Esophagus muscularis mucosa (tissue), 4 donors: ENCODE results near the gene COG5. TPM values are rescaled to one million over a fixed set of nuclear protein-coding genes. Genes with fewer than 3 reads are reported as not detected.

Experiments used
- DNase-seq: peaks from one replicate; pipeline ENCODE4 v3.0.0-alpha.2; 2017; ENCODE audit errors: extremely low spot score
- H3K27ac ChIP-seq, 4 donors: fragments of 200-600 bp; sonication (generic); replicated peaks in 1 of 4; 1 replicate in 3 of 4; 2 replicates in 1 of 4; pipeline ENCODE4 v1.5.1; 2016 to 2019; ENCODE audit warnings: mild to moderate bottlenecking in 1 of 4
- H3K27me3 ChIP-seq, 4 donors: fragments of 200-600 bp; sonication (generic); one replicate each; pipeline versions ENCODE4 v1.5.1 to v1.6.0; 2016 to 2019
- H3K36me3 ChIP-seq, 4 donors: fragments of 200-600 bp; sonication (generic); one replicate each; pipeline ENCODE4 v1.5.1; 2016 to 2019
- H3K4me1 ChIP-seq, 4 donors: fragments of 200-600 bp; sonication (generic); one replicate each; pipeline ENCODE4 v1.5.1; 2016 to 2019
- H3K4me3 ChIP-seq, 4 donors: fragments of 200-600 bp; sonication (generic); 1 replicate in 2 of 4; 2 replicates in 2 of 4; pipeline ENCODE4 v1.5.1; 2016 to 2019; ENCODE audit warnings: mild to moderate bottlenecking in 4 of 4, moderate library complexity in 1 of 4
- H3K9me3 ChIP-seq, 4 donors: fragments of 200-600 bp; sonication (generic); 1 replicate in 3 of 4; 2 replicates in 1 of 4; pipeline ENCODE4 v1.5.1; 2016 to 2019
- CTCF ChIP-seq, 3 experiments: fragments of 200-600 bp in 2 of 3; fragments of 450-650 bp in 1 of 3; sonication (generic) in 2 of 3; IDR thresholded peaks; one replicate each; pipeline ENCODE4 v1.5.1; 2017 to 2019; ENCODE audit warnings: antibody characterized with exemption in 3 of 3, mild to moderate bottlenecking in 2 of 3, moderate library complexity in 1 of 3
- EP300 ChIP-seq: sonication (generic); formaldehyde crosslinking; IDR thresholded peaks from one replicate; pipeline ENCODE4 v1.6.1; 2017; ENCODE audit warnings: antibody characterized with exemption
- POLR2A ChIP-seq: fragments of 450-650 bp; IDR thresholded peaks from one replicate; pipeline ENCODE4 v1.6.1; 2017; ENCODE audit warnings: antibody characterized with exemption, moderate library complexity, mild to moderate bottlenecking, low read depth
- POLR2AphosphoS5 ChIP-seq, 2 donors: sonication (generic); formaldehyde crosslinking; IDR thresholded peaks; one replicate each; pipeline ENCODE4 v1.6.1; 2017; ENCODE audit warnings: antibody characterized with exemption in 2 of 2
- WGBS: methylation state at CpG from one replicate; pipeline ENCODE4 v1.1.5; 2018; 5-methylcytosine and 5-hydroxymethylcytosine counted together
- intact Hi-C: fragments of 100-400 bp; cut with DNase I; formaldehyde crosslinking; loops from one replicate; pipeline ENCODE4 v1.15.1; 2023
- total RNA-seq, 4 donors: library from RNA; depleted of rRNA; stranded (reverse); fragments of >200 nt; gene quantifications; one replicate each; pipeline versions ENCODE4 v1.1.0 to v1.2.1, GENCODE V29; 2016

Gene COG5
- total RNA-seq, 4 donors from 2014 or later: 20.3 to 33.4 (median 24.9) TPM

- no peak for DNase-seq
- H3K27ac ChIP-seq: no peak overlapping the region
- TF ChIP-seq EP300: no peak
- TF ChIP-seq POLR2AphosphoS5 (IDR thresholded peaks at IDR 0.05): no peak
- TF ChIP-seq POLR2A: no peak
- no peak for TF ChIP-seq CTCF (IDR thresholded peaks at IDR 0.05)
- H3K4me3 ChIP-seq: no peak overlapping the region
- H3K27me3 ChIP-seq: no peaks in the 10 kb centered on the region
- H3K4me1 ChIP-seq: no peaks in the 10 kb centered on the region
- peaks cover 0 to 4% (median 0%) of the 10 kb centered on the region in 4 donors for H3K36me3 ChIP-seq
- WGBS: 95% methylated on average over 3 of the region's 3 CpGs
- no peaks in the 10 kb centered on the region for H3K9me3 ChIP-seq
- intact Hi-C loops: no loop called here
Observed at GRCh38 chr7:107269790-107270189, 293.9 kb downstream of the COG5 start.

DNA sequence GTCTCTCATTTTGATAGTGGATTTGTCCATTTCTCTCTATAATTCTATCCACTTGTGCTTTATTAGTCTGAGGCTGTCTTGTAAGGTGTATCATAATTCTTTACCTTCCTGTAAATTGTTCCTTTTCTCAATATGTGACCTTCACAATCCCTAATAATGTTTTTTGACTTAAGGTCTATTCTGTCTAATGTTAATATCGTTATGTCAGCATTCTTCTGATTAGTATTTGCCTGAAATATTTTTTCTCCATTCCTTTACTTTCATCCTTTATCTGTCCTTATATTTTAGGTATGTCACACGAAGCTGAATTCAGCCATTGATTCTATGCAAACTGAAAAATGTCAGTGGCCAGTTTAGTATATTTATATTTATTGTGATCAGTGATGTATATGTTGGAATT lies 295.1 kb downstream of the COG5 start:
- H3K4me3 ChIP-seq: no peak overlapping the region
- no peaks in the 10 kb centered on the region for H3K4me1 ChIP-seq
- no peaks in the 10 kb centered on the region for H3K9me3 ChIP-seq
- no peak for DNase-seq
- peaks cover 0 to 4% (median 0%) of the 10 kb centered on the region in 4 donors for H3K36me3 ChIP-seq
- no peak overlapping the region for H3K27ac ChIP-seq
- 98% methylated on average over 2 of the region's 2 CpGs for WGBS
- intact Hi-C loops: no loop called here
- TF ChIP-seq POLR2AphosphoS5 (IDR thresholded peaks at IDR 0.05) (no peak), EP300 (no peak), CTCF (IDR thresholded peaks at IDR 0.05) (no peak), POLR2A (no peak)
- no peaks in the 10 kb centered on the region for H3K27me3 ChIP-seq

GRCh38 chr7:107267138-107267537 lies 296.6 kb downstream of the COG5 start:
- Histone ChIP-seq H3K4me3 (no peak overlapping the region), H3K9me3 (no peaks in the 10 kb centered on the region), H3K4me1 (no peaks in the 10 kb centered on the region), H3K27ac (no peak overlapping the region), H3K36me3 (peaks cover 0 to 4% (median 0%) of the 10 kb centered on the region in 4 donors), H3K27me3 (no peaks in the 10 kb centered on the region)
- no peak for DNase-seq
- 95% methylated on average over 1 of the region's 1 CpG for whole genome bisulfite sequencing
- TF ChIP-seq EP300 (no peak), POLR2AphosphoS5 (IDR thresholded peaks at IDR 0.05) (no peak), POLR2A (no peak), CTCF (IDR thresholded peaks at IDR 0.05) (no peak)
- intact Hi-C loops: no loop called here

DNA sequence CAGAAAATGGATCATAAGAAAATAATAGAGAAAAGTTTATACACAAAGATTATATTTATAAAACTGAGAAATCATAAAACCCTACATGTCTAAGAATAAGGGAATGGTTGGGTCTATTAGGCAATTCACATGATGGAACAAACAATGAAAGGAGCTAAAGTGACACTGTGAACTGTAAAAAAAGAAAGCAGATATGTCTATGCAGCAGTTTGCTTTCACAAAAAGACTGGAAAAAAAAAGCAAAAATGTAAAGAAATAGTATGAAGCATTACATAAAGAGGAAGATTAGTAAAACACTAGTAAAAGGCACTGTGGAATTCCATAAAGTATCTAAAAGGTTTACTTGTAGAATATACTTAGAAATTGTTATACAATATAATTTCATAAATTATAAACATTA lies 299.0 kb downstream of the COG5 start:
- no peak for DNase-seq
- H3K27me3 ChIP-seq: no peaks in the 10 kb centered on the region
- no peaks in the 10 kb centered on the region for H3K9me3 ChIP-seq
- intact Hi-C loops: no loop called here
- TF ChIP-seq POLR2A: no peak
- TF ChIP-seq CTCF (IDR thresholded peaks at IDR 0.05): no peak
- TF ChIP-seq POLR2AphosphoS5 (IDR thresholded peaks at IDR 0.05): no peak
- TF ChIP-seq EP300: no peak
- H3K4me3 ChIP-seq: no peak overlapping the region
- peaks cover 0 to 4% (median 0%) of the 10 kb centered on the region in 4 donors for H3K36me3 ChIP-seq
- H3K4me1 ChIP-seq: no peaks in the 10 kb centered on the region
- no peak overlapping the region for H3K27ac ChIP-seq

- no peaks in the 10 kb centered on the region for H3K9me3 ChIP-seq
- intact Hi-C loops: no loop called here
- H3K27me3 ChIP-seq: no peaks in the 10 kb centered on the region
- no peak overlapping the region for H3K27ac ChIP-seq
- WGBS: 69% methylated on average over 2 of the region's 2 CpGs
- H3K4me1 ChIP-seq: no peaks in the 10 kb centered on the region
- no peaks in the 10 kb centered on the region for H3K36me3 ChIP-seq
- H3K4me3 ChIP-seq: no peak overlapping the region
- no peak for TF ChIP-seq CTCF (IDR thresholded peaks at IDR 0.05)
- TF ChIP-seq EP300: no peak
- no peak for TF ChIP-seq POLR2AphosphoS5 (IDR thresholded peaks at IDR 0.05)
- TF ChIP-seq POLR2A: no peak
- no peak for DNase-seq
Observed at GRCh38 chr7:107262857-107263256, 300.9 kb downstream of the COG5 start.
